ENCODE measurements around the gene HEMK1. TPM values are rescaled to one million over a fixed set of nuclear protein-coding genes. Genes with fewer than 3 reads are reported as not detected.

HEMK1 gene
- total and polyA plus RNA-seq, 2 donors (not counting 3 experiments of a cell fraction or from before 2014, with no cell fraction given): 14.2 to 15.2 TPM

- Histone ChIP-seq H3K9ac (replicated peaks; ENCODE audit: extremely low read depth, insufficient read depth, low read length) (no peak overlapping the region), H3K27ac (ENCODE audit: insufficient read depth, low read depth, low read length) (no peak overlapping the region), H3K9me3 (replicated peaks; ENCODE audit: control insufficient read depth, insufficient read depth, low read length) (no peaks in the 10 kb centered on the region), H3K9me1 (replicated peaks; ENCODE audit: control insufficient read depth, extremely low read depth, insufficient read depth, low read length) (no peaks in the 10 kb centered on the region), H3K27me3 (ENCODE audit: control insufficient read depth in 2 of 2, insufficient read depth in 2 of 2, low read length in 2 of 2) (no peaks in the 10 kb centered on the region), H3K79me2 (ENCODE audit: control insufficient read depth, insufficient read depth, low read length) (no peaks in the 10 kb centered on the region), H3K4me1 (ENCODE audit: control insufficient read depth, extremely low read depth, insufficient read depth, low read length) (peaks cover 2% of the 10 kb centered on the region), H4K20me1 (replicated peaks; ENCODE audit: control insufficient read depth, extremely low read depth, insufficient read depth, low read length) (no peaks in the 10 kb centered on the region), H3K36me3 (ENCODE audit: control insufficient read depth in 2 of 2, extremely low read depth in 1 of 2, insufficient read depth in 2 of 2, low read length in 2 of 2) (peaks cover 0 to 4% of the 10 kb centered on the region in 2 experiments), H3K4me3 (replicated peaks in 1 of 3; ENCODE audit: insufficient read depth in 1 of 3, low read depth in 1 of 3, low read length in 3 of 3) (no peak overlapping the region), H2AFZ (ENCODE audit: low read depth, low read length) (no peak overlapping the region), H3K4me2 (ENCODE audit: insufficient read depth, low read length) (no peak overlapping the region)
- intact Hi-C loops (cut with micrococcal nuclease) (no loop called here), dilution Hi-C loops (cut with MboI; ENCODE audit: extremely low pct_ligation_motif_present, low sequenced_read_pairs) (no loop called here)
- ChIA-PET CTCF (interaction anchor here (6.0 kb wide), 1 partner anchor 36 kb away, joined by 105 read pairs; the partner anchor contains the start of gene CISH), POLR2A (no interaction called here)
- DNase-seq (ENCODE audit: low read depth, low spot score) (no peak), FAIRE-seq (no peak)
- no TSS peak for BruUV-seq (replicated peaks)
- TF ChIP-seq POLR2AphosphoS5 (IDR thresholded peaks at IDR 0.05; ENCODE audit: insufficient read depth, low read depth, low read length) (no peak), POLR2A (IDR thresholded peaks at IDR 0.05; ENCODE audit: low read depth, low read length) (no peak), JUN (IDR thresholded peaks at IDR 0.05; ENCODE audit: borderline replicate concordance, insufficient read depth, insufficient read length, low read depth) (no peak), EZH2 (IDR thresholded peaks at IDR 0.05; ENCODE audit: borderline replicate concordance, low read depth, low read length, severe bottlenecking) (no peak), MYC (IDR thresholded peaks at IDR 0.05; ENCODE audit: low read depth, low read length) (no peak), FOS (IDR thresholded peaks at IDR 0.05; ENCODE audit: borderline replicate concordance, insufficient read depth, low read length) (no peak), GATA2 (IDR thresholded peaks at IDR 0.05; ENCODE audit: insufficient read depth, insufficient read length, low read depth, low read length) (no peak), CTCF (IDR thresholded peaks at IDR 0.05; ENCODE audit: extremely low read depth in 1 of 2, insufficient read depth in 1 of 2, low read depth in 1 of 2, low read length in 2 of 2) (no peak), MAX (IDR thresholded peaks at IDR 0.05; ENCODE audit: insufficient read depth, insufficient read length) (no peak)
Observed at GRCh38 chr3:50575372-50575771, 6.0 kb downstream of the HEMK1 start.
